GM18861 (cell line): ENCODE results near the gene GRK2.
"Not testable (repeated sequence)": the region's sequence is repeated elsewhere in the genome, so short reads cannot be mapped to it uniquely, and the experiment has no call there.

Source experiments
- ATAC-seq: cut with Tn5 transposase; IDR thresholded peaks from one replicate; pipeline ENCODE4 v1.9.1; 2021; ENCODE audit not compliant: unreplicated experiment

The GRK2 gene

DNA sequence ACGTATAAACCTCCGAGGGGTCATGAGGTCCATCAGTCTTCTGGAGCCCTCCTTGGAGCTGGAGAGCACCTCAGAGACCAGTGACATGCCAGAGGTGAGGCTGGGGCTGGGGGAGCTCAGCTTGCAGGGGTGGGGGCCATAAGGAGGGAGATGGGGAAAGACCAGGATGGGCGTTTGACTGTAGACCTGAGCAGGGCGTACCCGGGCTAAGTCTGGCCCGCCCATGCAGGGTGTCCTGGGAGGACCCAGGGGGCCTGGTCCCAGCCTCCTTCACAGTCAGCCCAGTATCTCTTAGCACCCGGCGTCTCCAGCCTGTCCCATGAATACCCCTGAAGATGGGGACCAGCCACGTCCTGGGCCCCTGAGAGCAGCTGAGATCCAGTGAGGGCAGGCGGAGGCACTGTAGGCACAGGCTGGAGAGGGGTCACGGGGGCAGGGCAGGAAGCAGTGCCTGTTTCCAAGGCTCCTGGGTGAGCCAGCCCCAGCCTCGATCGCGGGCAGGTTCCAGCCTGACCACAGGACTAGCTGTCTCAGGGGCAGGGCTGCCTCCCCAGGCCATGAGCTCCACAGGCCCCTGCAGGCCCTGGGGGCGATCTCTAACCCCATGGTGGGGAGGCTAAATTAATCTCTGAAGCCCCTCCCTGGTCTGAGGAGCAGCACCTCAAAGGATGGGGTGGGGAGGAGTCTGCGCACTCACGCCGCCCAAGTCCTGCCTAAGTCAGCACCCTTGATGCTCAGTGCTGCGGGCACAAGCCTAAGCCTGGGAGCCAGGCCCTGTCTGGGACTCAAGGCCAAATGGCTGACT, 44.2 kb downstream of the GRK2 start:
- ATAC-seq, result no peak

DNA sequence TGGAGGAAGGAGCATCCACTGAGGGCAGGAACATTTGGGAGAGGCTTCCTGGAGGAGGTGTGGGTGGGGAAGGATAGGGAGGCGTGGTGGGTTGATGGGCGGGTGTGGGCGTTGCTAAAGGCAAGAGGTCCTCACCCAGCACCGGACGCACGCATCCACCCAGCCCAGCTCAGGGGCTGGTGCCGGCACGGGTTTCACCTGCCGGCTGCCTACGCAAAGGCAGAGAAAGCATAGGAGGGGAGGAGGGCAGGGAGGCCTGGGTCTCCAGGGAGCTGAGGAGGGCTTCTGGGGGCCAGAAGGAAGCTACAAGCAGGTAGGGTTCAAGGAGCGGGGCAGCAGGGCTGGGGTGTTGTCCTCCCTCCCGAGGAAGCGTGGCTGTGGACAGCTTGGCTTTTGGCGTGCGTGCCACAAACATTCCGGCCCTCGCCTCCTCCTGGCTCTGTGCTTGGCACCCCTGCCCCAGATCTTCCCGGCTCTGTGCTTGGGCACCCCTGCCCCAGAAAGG, 44.8 kb downstream of the GRK2 start:
- no peak for ATAC-seq

DNA sequence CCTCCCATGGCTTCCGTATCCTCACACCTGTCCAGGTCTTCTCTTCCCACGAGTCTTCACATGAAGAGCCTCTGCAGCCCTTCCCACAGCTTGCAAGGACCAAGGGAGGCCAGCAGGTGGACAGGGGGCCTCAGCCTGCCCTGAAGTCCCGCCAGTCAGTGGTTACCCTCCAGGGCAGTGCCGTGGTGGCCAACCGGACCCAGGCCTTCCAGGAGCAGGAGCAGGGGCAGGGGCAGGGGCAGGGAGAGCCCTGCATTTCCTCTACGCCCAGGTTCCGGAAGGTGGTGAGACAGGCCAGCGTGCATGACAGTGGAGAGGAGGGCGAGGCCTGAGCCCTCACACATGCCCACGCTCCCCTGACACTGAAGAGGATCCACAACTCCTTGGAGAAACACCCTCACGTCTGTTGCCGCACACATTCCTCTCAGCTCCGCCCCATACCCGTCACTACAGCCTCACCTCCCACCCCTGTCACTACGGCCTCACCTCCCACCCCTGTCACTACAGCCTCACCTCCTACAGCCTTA, 45.3 kb downstream of the GRK2 start:
- ATAC-seq, result no peak

DNA sequence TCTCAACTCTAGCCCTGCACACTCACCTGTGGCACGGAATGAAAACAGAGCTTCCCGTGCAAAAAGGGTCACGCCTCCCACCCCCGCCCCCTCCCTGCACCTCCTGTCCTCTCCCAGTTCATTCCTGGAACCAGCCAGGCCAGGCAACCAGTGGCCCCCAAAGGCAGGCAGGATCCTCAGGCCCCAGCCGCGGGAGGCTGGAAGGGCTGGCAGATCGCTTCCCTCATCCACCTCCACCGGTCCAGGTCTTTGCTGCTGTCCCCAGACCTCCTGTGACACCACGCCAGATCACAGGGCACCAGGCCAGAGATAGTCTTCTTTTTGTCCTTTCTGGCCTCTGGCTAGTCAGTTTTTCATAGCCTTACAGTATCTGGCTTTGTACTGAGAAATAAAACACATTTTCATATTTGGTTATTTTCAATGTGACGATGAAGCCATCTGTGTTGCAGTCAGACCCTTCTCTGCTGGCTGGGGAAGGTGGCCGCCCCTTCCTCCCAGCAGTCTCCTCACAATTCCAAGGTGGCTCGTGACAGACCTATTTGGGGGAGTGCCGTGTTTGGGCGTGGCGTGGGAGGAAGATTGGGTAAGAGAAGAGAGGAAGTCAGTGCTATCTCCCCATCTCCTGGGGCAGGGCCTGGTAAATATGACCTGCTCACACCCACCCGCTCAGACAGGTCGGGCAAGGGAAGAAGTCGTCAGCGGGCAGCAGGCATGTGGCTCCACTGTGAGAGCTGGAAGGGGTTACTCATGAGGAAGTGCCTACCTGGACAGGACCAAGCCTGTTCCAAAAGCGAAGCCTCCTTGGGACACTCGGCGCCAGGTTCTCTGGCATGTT, 46.1 kb downstream of the GRK2 start:
- ATAC-seq, result no peak

DNA sequence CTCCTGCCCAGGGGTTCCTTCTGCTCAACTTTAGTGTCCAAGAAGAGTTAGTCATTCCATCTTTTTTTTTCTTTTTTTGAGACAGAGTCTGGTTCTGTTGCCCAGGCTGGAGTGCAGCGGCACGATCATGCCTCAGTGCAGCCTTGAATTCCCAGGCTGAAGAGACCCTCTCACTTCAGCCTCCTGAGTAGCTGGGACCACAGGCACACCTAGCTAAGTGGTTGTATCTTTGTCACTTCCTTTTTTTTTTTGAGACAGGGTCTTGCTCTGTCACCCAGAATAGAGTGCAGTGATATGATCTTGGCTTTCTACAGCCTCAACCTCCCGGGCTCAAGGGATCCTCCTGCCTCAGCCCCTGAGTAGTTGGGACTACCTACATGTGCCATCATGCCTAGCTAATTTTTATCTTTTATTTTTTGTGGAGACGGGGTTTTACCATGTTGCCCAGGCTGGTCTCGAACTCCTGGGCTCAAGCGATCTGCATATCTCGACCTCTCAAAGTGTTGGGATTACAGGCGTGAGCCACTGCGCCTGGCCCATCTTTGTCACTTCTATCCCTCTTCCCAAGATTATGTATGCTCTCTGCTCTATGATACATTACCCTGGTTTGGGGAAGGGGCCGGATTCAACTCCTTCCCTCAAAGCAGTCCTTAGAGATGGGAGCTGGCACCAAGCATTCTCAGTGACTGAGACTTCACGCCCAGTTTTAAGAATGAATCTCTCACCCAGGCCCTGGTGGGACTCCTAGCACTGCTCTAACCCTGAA, 47.0 kb downstream of the GRK2 start:
- no peak for ATAC-seq

DNA sequence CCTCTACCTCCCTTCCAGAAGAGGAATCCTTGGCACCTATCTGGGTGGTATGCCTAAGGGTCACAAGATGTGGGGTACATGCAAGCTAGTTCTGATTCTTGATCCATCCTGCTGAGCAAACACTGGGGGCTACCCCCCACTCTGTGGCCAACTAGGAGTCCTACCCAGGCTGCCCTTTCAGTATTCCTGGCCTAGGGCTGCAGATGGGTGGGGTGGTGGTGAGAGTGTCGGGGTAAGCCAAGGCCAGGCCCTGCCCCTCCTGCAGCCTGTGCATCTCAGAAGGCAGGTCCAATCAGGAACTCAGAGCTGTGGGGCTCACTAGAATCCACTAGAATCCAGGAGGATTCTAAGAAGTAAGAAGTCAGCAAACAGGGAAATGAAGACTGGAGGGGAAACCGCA, 47.9 kb downstream of the GRK2 start:
- no peak for ATAC-seq

DNA sequence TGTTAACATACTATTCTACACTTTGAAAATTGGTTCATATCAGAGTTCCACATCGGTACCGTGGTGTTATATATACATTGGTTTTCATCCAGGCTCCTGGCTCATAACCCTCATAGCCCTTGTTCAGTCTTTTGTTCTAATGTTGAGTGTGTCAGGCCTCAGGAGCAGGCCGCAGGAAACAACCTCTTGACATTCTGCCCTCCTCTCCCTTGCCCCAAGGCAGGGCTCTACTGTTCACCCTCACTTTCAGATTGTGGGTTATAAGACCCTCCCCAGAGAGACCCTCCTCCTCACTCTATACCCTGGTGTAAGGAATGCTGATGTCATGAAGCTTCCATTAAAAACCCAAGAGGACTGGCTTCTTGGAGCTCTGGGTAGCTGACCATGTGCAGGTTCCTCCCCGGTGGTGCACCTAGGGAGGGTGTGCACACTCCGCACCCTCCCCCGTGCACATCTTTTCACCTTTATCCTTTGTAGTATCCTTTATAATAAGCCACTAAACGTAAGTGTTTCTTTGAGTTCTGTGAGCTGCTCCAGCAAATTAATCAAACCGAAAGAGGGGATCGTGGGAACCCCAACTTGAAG, 49.1 kb downstream of the GRK2 start:
- no peak for ATAC-seq

DNA sequence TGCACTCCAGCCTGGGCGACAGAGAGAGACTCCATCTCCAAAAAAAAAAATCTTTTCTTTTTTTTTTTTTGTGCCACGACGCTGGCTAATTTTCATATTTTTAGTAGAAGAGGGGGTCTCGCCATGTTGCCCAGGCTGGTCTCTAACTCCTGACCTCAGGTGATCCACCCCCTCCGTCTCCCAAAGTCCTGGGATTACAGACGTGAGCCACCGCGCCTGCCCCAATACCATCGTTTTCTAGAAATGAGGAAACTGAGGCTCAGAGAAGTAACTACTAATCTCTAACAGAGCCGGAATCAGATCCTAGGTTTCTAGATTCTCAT, 50.6 kb downstream of the GRK2 start:
- no peak for ATAC-seq

DNA sequence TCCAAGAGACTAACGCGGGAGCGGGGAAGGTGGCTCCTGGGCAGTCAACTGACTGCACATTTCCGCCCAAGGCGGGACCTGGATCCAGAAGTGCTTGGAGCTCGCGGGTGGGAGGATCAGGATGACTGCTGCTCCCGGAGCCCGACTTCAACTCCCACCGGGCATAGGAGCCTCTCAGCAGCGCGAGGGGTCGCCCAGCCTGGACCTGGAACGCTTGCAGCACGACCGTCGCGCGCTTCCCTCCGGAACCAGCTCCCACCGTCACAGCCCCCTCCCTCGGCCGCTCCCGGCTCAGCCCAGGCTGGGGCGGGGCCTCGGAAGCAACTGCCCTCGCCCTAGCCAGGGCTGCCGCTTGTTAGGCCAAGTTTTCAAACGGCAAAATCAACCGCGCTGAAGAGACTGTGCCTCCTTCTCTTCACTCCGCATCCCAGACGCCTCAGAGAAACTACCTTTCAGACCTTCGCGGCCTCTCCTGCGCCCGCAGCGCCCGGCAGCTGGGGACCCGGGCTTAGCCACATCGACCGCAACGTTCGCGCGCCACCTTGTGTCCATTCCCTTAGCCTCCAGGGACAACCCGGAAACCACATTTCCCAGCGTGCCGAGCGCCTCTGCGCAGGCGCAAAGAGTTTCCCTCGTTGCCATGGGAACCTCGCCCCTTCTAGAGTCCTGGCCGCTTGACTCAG, 51.1 kb downstream of the GRK2 start:
- ATAC-seq, result peak; percentile 81

DNA sequence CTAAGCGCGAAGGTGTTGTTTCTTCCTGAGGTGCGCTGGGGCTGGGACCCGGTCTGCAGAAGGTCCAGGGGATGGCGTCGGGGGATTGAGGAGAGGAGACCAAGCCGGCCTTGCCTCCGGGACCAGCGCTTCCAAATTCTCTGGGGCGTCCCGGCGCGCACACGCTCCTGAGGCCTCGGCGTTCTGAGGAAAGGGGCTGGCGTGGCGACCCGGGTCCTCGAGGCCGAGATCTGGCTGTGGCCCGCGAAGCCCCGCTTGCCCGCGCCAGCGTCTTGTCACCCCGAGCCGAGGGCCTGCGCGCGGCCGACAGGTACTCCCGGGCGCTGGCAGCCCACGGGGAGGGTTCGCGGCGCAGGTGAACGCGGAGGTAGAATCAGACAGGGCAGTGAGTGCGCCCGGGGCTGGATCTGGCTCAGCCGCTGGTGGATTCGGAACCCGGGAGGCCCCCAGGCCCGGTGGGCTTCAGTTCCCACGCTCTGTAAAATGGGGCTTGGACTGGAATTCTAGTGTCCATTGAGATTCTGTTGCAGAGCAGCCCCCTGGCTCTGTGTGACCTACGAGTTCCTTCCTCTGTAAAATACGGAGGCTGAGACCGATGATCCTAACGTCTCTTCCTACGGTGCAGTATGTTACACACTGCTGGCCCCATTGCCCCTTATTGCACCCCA, 51.7 kb downstream of the GRK2 start:
- ATAC-seq, result no peak

DNA sequence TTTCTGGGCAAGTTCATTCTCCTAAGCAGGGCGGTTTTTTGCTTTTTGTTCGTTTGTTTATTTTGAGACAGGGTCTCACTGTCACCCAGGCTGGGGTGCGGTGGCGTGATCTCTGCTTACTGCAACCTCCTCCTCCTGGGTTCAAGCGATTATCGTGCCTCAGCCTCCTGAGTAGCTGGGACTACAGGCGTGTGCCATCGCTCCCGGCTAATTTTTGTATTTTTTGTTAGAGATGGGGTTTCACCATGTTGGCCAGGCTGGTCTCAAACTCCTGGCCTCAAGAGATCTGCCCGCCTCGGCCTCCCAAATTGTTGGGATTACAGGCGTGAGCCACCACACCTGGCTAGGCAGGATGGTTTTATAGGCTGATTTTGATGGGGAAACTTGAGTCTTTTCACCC, 52.6 kb downstream of the GRK2 start:
- not testable (repeated sequence) for ATAC-seq

DNA sequence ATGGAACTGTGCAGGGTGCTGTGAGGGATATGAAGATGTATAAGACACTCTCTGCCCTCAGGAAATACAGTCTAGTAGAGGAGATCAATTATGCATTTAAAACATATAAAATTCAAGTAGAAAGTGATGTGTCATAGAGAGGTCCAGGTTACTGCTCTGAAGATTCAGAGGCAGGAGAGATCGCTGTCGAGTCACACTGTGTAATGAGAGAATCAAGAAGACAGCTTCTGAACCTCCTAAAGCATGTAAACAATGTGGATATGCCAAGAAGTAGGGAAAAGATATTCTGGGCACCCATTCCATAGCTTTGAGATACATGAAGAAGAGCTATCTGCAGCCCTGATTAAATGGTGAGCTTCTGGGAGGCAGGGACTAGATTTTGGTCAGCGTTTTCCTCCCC, 53.7 kb downstream of the GRK2 start:
- ATAC-seq, result no peak

DNA sequence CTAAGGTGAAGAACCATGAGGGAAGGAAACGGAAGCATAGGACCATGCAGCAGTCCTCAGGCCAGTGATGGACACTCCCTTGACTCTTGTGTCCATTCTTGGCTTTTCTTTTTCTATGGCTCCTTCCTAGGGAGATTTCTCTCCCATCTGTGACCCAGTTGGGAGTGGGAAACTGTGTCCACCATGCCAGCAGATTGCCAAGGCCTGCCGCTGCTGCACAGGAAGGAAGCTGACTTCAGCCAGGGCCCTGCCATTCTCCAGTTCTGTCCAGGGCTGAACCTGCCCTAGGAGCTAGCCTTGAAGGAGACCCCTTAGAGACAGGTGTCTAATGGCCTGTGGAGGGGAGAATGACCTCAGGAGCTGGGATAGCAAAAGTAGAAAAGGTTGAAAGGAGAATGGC, 54.4 kb downstream of the GRK2 start:
- no peak for ATAC-seq

DNA sequence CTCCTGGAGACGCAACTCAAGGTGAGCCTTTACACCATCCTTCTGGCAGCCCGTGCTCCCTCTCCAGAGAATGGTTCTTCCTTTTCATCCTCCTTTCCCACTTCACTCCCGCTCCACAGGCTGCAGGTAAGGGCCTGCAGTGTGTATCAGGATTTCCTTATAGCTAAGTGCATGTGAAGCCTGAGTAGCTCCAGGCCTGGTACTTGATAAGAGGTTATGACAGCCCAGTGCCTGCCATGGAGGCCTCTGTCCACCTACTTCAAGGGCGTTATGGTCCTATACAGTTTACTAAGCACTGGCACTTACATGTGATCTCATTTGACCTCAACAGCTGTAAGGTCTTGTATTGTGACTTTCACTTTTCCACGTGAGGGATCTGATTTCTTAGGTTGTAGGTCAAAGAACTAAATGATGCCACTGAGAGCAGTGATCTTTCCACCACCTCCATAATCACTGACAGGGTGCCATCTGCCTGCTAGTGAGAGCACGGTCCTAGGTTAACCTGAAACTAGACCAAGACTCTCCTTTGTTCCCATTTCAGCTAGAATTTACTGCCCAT, 55.1 kb downstream of the GRK2 start:
- ATAC-seq, result no peak

DNA sequence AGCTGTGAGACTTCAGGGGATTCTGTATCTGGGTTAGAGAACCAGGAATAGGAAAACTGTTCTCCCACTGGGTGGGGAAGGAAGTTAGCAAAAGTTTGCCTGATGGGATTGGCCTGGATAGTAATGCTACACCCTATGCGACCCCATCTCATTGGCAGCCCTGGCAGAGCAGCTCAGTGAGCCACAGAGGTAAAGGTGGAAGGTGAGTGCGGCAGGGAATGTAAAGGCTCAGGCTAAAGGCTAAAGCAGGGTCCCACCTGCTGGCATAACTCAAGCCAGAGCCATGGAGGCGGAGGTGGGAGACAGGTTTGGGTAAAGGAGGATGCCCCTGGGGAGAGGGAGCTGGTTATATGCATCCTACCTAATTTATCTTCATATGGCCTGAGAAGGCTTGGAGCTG, 55.8 kb downstream of the GRK2 start:
- no peak for ATAC-seq

DNA sequence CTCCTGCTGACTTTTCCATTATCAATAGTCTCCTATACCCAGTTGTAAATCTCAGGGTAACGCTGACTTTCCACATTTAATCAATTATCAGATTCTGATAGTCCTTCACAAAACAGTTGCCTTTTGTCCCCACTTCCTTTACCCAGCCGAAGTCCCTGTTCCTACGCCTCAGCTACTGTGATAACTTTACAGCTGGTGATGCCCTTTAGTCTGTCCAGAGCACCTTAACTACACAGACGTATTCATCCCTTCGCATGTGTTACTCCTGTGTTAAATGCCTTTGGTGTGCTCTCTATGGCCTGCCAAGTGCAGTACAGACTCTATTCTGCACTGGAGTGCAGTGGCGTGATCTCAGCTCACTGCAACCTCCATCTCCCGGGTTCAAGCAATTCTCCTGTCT, 57.3 kb downstream of the GRK2 start:
- no peak for ATAC-seq

DNA sequence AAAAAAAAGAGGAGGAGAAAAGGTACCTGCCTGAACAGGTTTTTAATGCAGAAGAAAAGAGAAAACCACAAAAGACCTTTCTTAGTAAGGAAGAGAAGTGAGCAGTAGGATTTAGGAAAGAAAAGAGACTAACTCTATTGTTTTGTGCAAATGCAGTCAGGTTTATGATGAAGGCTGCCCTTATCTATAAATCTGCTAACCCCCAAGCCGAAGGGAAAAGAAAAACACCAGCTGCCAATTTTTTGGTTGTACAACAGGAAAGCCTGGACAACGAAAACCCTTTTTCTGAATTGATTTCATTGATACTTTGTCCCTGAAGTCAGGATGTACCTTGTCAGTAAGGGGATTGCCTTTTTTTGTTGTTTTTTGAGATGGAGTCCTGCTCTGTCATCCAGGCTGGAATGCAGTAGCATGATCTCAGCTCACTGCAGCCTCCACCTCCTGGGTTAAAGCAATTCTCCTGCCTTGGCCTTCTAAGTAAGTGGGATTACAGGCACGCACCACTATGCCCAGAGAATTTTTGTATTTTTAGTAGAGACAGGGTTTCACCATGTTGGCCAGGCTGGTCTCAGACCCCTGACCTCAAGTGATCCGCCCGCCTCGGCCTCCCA, 65.9 kb downstream of the GRK2 start:
- ATAC-seq, result no peak
